ENCODE data around the gene NFYB. TPM values are rescaled to one million over a fixed set of nuclear protein-coding genes. Genes with fewer than 3 reads are reported as not detected.

NFYB gene
- polyA plus RNA-seq, 2 of the 4 experiments (the other 2 are of a cell fraction) = 45.2 to 70.2 TPM

- DNase-seq (ENCODE audit: low read depth in 1 of 2, low spot score in 1 of 2) (no peak), ATAC-seq (no peak), FAIRE-seq (no peak)
- 83% methylated on average over 8 of the region's 8 CpGs for WGBS (ENCODE audit: missing lambda C conversion rate)
- H3K4me2 ChIP-seq = no peak overlapping the region
- ChIA-PET POLR2A (no interaction called here), CTCF (interaction anchor here (0.7 to 1.9 kb wide), 4 partner anchors 21 to 37 kb away, joined by 3 to 6 read pairs (median 4); no protein-coding TSS in a partner anchor)
- TF ChIP-seq HDAC2 (IDR thresholded peaks at IDR 0.05) (no peak), CHD4 (IDR thresholded peaks at IDR 0.05; ENCODE audit: borderline replicate concordance) (no peak), FOSL2 (IDR thresholded peaks at IDR 0.05) (no peak), FOSL2 (CRISPR knock-in tag; IDR thresholded peaks at IDR 0.05) (no peak), TP53 (CRISPR knock-in tag; IDR thresholded peaks at IDR 0.05) (no peak), POLR2AphosphoS2 (conservative IDR thresholded peaks at IDR 0.05; ENCODE audit: low read length) (no peak), CBX2 (IDR thresholded peaks at IDR 0.05; ENCODE audit: borderline replicate concordance, low read depth) (no peak), PBX3 (IDR thresholded peaks at IDR 0.05) (no peak), MAX (IDR thresholded peaks at IDR 0.05) (no peak), CBX8 (IDR thresholded peaks at IDR 0.05) (no peak), SREBF2 (IDR thresholded peaks at IDR 0.05) (no peak)
- TF ChIP-seq, protein P1, sequence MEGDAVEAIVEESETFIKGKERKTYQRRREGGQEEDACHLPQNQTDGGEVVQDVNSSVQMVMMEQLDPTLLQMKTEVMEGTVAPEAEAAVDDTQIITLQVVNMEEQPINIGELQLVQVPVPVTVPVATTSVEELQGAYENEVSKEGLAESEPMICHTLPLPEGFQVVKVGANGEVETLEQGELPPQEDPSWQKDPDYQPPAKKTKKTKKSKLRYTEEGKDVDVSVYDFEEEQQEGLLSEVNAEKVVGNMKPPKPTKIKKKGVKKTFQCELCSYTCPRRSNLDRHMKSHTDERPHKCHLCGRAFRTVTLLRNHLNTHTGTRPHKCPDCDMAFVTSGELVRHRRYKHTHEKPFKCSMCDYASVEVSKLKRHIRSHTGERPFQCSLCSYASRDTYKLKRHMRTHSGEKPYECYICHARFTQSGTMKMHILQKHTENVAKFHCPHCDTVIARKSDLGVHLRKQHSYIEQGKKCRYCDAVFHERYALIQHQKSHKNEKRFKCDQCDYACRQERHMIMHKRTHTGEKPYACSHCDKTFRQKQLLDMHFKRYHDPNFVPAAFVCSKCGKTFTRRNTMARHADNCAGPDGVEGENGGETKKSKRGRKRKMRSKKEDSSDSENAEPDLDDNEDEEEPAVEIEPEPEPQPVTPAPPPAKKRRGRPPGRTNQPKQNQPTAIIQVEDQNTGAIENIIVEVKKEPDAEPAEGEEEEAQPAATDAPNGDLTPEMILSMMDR (IDR thresholded peaks at IDR 0.05) = no peak
- TF ChIP-seq, protein P2, sequence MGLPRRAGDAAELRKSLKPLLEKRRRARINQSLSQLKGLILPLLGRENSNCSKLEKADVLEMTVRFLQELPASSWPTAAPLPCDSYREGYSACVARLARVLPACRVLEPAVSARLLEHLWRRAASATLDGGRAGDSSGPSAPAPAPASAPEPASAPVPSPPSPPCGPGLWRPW (IDR thresholded peaks at IDR 0.05) = no peak
- no peaks in the 10 kb centered on the region for H3K9me3 ChIP-seq
- no peaks in the 10 kb centered on the region for H3K4me1 ChIP-seq
- H3K27ac ChIP-seq = no peak overlapping the region
- H3K4me3 ChIP-seq = no peak overlapping the region
Measured at GRCh38 chr12:104083769-104084475, 54.1 kb downstream of the NFYB start.

DNA sequence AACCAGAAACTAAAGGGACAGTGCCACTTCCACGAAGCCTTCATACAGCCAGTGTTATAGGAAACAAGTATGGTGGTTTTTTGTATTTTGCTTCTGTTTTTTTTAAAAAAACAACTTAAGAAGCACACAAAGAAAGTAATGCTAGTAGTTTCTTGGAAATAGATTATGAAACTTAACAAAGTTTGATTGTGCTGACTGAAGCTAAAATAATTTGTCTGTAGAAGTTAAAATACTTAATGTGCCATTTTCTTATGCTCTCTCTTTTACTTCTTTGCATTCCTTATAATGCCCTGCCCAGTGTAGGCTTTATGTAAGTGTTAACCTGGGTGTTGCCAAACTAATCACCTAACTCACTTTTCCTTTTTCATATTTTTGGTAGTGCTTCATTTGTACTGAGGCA is 57.2 kb downstream of the NFYB start:
- no peak for DNase-seq (ENCODE audit: low read depth in 1 of 2, low spot score in 1 of 2)
- Histone ChIP-seq H3K9me3 (no peaks in the 10 kb centered on the region), H3K27ac (no peak overlapping the region), H3K4me1 (no peaks in the 10 kb centered on the region), H3K4me3 (no peak overlapping the region), H3K4me2 (no peak overlapping the region)
- ChIA-PET POLR2A (no interaction called here), CTCF (no interaction called here)
- WGBS (ENCODE audit: missing lambda C conversion rate) = 60% methylated on average over 1 of the region's 1 CpG
- ATAC-seq = no peak
- no peak for FAIRE-seq
- TF ChIP-seq CHD2 (IDR thresholded peaks at IDR 0.05; ENCODE audit: low read length, partially characterized antibody) (no peak), KDM1A (IDR thresholded peaks at IDR 0.05; ENCODE audit: low read depth) (no peak), MAFK (IDR thresholded peaks at IDR 0.05; ENCODE audit: partially characterized antibody) (peak; percentile 71)

- ATAC-seq (no peak), DNase-seq (ENCODE audit: low read depth in 1 of 2, low spot score in 1 of 2) (no peak), FAIRE-seq (no peak)
- no peak for TF ChIP-seq BHLHE40 (IDR thresholded peaks at IDR 0.05; ENCODE audit: low read depth, low read length)
- TF ChIP-seq, protein P3, sequence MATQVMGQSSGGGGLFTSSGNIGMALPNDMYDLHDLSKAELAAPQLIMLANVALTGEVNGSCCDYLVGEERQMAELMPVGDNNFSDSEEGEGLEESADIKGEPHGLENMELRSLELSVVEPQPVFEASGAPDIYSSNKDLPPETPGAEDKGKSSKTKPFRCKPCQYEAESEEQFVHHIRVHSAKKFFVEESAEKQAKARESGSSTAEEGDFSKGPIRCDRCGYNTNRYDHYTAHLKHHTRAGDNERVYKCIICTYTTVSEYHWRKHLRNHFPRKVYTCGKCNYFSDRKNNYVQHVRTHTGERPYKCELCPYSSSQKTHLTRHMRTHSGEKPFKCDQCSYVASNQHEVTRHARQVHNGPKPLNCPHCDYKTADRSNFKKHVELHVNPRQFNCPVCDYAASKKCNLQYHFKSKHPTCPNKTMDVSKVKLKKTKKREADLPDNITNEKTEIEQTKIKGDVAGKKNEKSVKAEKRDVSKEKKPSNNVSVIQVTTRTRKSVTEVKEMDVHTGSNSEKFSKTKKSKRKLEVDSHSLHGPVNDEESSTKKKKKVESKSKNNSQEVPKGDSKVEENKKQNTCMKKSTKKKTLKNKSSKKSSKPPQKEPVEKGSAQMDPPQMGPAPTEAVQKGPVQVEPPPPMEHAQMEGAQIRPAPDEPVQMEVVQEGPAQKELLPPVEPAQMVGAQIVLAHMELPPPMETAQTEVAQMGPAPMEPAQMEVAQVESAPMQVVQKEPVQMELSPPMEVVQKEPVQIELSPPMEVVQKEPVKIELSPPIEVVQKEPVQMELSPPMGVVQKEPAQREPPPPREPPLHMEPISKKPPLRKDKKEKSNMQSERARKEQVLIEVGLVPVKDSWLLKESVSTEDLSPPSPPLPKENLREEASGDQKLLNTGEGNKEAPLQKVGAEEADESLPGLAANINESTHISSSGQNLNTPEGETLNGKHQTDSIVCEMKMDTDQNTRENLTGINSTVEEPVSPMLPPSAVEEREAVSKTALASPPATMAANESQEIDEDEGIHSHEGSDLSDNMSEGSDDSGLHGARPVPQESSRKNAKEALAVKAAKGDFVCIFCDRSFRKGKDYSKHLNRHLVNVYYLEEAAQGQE (IDR thresholded peaks at IDR 0.05) = no peak
- POLR2A ChIA-PET = no interaction called here
- no peak overlapping the region for H3K4me3 ChIP-seq
- WGBS (ENCODE audit: missing lambda C conversion rate) = 100% methylated on average over 1 of the region's 1 CpG
- H3K4me1 ChIP-seq = no peaks in the 10 kb centered on the region
- H3K27ac ChIP-seq = no peak overlapping the region
- no peak overlapping the region for H3K4me2 ChIP-seq
- no peaks in the 10 kb centered on the region for H3K9me3 ChIP-seq
- CTCF ChIA-PET = interaction anchor here (0.7 to 1.5 kb wide), 4 partner anchors 23 to 280 kb away, joined by 3 to 4 read pairs (median 3); no protein-coding TSS in a partner anchor
Measured at GRCh38 chr12:104079024-104079423, 59.0 kb downstream of the NFYB start.

Measured in A549 (cell line).